Fibroblast of peridontal ligament (primary cell): Measurements from ENCODE around the gene FBXL12.
"Not testable (repeated sequence)": the region's sequence is repeated elsewhere in the genome, so short reads cannot be mapped to it uniquely, and the experiment has no call there.

Experiments
- DNase-seq: peaks from one replicate; pipeline ENCODE4 v3.0.0-alpha.2; 2010; ENCODE audit errors: extremely low read depth

Gene FBXL12

DNA sequence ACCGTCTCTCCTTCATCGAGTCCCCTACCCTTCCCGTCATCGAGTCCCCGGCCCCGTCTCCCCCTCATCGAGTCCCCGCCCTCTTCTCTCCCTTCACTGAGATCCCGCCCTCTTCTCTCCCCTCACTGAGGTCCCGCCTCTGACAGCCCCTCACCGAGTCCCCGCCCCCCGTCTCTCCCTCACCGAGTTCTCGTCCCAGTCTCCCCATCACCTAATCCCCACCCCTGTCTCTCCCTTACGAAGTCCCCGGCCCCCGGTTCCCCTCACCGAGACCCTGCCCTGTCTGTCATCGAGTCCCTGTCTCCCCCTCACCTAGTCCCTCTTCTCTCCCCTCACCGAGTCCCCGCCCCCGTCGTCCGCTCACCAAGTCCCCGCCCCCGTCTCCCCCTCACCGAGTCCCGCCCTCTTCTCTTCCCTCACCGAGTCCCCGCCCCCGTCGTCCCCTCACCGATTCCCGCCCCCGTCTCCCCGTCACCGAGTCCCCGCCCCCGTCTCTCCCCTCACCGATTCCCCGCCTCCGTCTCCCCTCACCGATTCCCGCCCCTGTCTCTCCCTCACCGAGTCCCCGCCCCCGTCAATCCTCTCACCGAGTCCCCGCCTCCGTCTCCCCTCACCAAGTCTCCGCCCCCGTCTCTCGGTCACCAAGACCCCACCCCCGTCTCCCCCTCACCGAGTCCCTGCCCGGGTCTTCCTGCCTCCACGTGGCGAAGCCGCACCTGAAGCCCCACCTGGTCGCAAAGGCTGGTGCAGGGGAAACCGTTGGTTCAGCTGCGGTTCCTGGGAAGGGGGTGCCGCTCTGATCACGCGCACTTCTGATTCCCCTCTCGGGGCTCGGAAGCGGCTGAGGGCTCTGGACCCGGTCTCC is 26.4 kb downstream of the FBXL12 start:
- DNase-seq: peak; percentile 88

DNA sequence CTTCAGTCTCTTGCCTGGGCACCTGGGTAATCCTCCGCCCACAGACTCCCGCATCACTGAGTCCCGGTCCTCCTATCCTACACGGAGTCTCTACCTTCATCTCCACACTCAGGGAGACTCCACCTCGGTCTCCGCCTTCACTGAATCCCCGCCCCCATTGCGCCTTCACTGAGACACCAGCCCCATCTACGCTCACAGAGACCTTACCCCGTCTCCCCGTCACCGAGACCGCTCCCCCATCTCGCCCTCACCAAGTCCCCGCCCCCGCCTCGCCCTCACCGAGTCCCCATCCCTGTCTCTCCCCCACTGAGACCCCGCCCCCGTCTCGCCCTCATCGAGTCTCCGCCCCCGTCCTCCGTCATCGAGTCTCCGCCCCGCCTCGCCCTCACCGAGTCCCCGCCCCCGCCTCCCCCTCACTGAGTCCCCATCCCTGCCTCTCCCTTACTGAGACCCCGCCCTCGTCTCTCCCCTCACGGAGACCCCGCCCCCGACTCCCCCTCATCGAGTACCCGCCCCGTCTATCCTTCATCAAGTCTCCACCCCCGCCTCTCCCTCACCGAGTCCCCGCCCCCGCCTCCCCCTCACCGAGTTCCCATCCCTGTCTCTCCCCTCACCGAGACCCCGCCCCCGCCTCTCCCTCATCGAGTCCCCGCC is 27.2 kb downstream of the FBXL12 start:
- peak; percentile 93 for DNase-seq

DNA sequence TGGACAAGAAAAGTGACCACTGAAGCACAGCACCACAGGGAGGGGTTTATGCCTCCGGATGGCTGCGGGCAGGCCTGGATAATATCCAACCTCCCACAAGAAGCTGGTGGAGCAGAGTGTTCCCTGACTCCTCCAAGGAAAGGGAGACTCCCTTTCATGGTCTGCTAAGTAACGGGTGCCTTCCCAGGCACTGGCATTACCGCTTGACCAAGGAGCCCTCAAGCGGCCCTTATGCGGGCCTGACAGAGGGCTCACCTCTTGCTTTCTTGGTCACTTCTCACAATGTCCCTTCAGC is 27.9 kb downstream of the FBXL12 start:
- not testable (repeated sequence) for DNase-seq

DNA sequence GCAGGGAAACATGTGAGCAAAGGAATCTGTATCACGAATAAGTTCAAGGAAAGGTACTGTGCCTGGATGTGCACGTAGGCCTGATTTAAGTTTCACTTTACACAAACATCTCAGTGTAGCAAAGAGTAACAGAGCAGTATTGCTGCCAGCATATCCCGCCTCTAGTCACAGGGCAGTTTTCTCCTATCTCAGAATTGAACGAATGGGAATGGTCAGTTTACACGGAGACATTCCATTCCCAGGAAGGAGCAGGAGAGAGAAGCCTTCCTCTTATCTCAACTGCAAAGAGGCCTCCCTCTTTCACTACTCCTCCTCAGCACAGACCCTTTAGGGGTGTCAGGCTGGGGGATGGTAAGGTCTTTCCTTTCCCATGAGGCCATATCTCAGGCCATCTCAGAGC is 29.3 kb downstream of the FBXL12 start:
- DNase-seq: not testable (repeated sequence)

DNA sequence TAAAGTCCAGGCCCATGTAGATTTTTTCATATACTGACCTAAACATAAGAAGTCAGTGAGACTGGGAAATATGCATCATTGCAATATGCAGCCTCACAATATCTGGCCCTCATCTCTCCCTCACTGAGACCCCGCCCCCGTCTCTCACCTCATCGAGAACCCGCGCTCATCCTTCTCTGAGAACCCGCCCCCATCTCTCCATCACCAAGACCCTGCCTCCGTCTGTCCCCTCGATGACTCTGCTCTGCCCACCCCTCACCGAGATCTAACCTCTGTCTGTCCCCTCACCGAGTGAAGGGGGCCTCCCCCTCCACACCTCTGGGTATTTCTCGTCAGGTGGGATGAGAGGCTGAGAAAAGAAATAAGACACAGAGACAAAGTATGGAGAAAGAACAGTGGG is 29.8 kb downstream of the FBXL12 start:
- no peak for DNase-seq

DNA sequence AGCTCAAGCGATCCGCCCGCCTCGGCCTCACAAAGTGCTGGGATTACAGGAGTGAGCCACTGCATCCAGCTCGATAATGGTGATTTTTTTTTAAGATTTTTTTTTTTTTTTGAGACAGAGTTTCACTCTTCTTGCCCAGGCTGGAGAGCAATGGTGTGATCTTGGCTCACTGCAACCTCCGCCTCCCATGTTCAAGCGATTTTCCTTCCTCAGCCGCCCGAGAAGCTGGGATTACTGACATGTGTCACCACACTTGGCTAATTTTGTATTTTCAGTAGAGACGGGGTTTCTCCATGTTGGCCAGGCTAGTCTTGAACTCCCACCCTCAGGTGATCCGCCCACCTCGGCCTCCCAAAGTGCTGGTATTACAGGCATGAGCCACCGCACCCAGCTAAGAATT is 30.3 kb downstream of the FBXL12 start:
- not testable (repeated sequence) for DNase-seq

DNA sequence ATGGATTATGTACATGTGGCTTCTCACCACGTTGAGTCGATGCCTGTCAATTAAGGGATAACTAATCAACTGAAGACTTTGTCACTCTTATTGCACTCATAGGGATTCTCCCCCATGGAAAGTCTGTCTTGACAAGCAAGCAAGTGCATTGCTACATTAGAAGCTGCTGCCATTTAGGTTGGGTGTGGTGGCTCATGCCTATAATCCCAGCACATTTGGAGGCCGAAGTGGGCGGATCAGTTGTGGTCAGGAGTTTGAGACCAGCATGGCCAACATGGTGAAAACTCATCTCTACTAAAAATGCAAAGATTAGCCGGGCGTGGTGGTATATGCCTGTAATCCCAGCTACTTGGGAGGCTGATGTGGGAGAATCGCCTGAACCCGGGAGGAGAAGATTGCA is 32.1 kb downstream of the FBXL12 start:
- no peak for DNase-seq

DNA sequence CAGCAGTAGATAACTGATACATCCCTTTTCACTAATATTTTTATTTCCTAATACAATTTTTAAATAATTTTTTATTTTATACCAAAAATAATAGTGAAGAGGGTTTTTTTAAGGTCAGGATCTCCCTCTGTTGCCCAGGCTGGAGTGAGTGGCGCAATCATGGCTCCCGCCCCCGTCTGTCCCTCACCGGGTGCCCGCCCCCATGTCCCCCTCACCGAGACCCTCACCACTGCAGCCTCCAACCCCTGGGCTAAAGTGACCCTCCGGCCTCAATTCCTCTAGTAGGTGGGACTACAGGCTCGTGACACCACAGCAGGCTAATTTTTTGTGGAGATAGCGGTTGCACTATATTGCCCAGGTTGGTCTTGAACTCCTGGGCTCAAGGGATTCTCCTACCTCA is 32.5 kb downstream of the FBXL12 start:
- no peak for DNase-seq

DNA sequence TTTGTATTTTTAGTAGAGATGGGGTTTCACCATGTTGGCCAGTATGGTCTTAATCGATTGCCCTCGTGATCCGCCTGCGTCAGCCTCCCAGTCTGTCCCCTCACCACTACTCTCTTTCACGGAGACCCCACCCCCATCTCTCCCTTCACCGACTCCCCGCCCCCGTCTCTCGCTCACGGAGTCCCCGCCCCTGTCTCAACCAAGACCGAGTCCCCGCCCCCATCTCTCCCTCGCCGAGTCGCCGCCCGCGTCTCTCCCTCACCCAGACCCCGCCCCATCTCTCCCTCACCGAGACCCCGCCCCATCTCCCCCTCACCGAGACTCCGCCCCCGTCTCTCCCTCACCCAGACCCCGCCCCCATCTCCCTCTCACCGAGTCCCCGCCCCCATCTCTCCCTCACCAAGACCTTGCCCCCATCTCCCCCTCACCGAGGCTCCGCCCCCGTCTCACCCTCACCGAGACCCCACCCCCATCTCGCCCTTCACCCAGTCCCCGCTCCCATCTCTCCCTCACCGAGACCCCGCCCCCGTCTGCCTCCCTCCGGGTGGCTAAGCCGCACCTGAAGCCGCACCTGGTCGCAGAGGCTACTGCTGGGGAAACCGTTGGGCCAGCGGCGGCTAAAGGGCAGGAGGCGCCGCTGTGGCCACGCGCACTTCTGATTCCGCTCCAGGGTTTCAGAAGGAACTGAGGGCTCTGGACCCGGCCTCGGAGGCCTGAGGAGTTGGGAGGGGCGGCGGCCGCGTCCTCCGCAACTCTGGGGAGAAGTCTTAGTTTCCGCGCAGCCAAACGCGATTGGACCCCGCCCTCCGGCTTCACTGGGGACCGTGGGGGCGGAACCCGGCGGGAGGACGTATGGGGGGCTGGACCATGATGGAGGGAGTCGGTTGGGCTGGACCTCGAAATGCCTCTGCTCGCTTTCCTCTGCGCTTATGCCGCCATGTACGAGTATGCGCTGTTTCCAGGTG is 33.2 kb downstream of the FBXL12 start:
- peak; percentile 92 for DNase-seq

DNA sequence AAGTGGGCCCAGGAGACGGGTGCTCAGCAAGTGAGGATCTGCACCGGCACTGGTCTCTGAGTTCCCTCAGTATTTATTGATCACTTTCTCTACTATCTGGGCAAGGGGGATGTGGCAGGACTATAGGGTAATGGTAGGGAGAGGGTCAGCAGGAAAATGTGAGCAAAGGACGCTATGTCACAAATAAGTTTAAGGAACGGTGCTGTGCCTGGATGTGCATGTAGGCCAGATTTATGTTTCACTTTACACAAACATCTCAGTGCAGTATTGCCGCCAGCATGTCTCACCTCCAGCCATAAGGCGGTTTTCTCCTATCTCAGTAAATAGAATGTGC is 34.7 kb downstream of the FBXL12 start:
- not testable (repeated sequence) for DNase-seq

DNA sequence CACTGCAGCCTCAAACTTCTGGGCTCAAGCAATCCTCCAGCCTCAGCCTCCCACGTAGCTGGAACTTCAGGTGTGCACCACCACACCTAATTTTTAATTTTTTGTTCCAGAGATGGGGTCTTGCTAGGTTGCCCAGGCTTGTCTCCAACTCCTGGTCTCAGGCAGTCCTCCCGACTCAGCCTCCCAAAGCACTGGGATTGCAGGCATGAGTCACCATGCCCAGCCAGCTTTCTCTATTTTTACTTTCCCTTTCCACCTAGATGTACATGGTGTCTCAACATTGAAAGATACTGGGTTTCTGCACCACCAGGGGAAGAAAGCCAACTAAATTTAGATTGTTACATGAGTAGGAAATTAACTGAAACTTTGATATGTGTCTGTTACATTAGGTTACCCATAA is 36.5 kb downstream of the FBXL12 start:
- DNase-seq: no peak

DNA sequence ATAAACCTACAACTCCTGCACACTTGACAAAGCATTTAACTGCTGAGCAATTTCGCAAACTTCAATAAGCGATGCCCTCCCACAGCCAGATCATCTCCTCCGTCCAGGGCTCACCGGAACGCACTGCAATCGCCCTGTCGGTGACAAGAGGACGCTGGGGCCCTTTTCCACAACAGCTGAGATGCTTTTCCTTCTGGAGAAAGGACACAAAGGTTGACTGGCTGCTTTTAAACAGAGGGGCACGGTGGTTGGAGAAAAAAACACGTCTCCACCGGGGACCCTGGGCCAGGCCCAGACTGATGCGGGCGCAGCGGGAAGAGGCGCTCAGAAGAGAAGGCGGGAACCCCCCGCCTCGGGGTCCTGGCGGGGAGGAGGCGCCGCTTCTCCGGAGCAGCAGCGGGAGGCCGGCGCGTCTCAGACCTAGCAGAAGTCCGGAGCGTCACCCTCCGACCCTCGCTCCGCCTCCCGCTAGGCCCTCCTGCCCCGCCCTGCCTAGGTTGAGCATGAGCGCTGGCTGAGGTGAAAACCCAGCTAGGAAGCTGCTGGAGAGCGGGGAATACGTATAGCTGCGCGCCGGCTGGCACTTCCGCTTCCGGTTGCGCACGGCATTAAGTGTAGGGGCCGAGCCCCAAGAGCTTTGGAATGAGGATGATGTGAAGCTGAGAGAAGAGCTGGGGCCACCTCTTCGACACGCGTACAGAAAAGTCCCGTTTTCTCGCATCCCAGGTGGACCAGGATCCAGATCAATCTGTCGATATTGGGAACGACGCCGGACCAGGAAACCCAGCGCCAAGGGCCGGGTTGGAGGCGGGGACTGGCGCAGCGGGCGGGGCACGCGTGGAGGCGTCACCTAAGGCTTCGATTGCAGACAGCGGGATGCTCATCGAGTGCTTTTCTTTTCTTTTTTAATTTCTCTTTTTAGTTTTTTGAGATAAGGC is 50.4 kb downstream of the FBXL12 start, which contains the start of gene ZNF846:
Gene ZNF846 (minus strand): TSS at position 564 of the 938 bp plus-strand sequence. CDS start 3,788 bp downstream, outside the sequence.
- DNase-seq: peak; percentile 95
